DOHH2 (cell line): ENCODE results near the gene EFEMP1.

Experiments
- EZH2phosphoT487 ChIP-seq: fragments of 200-600 bp; sonication (generic); IDR thresholded peaks from 2 replicates; pipeline ENCODE4 v1.6.1; 2017; ENCODE audit warnings: borderline replicate concordance, mild to moderate bottlenecking, antibody characterized with exemption, low read length, moderate library complexity, mixed read lengths
- TF ChIP-seq, protein P1 (sequence below): fragments of 200-600 bp; sonication (generic); IDR thresholded peaks from one replicate; pipeline ENCODE4 v1.5.1; 2014; ENCODE audit warnings: antibody characterized with exemption, mild to moderate bottlenecking, low read depth, low read length; ENCODE audit not compliant: poor library complexity, severe bottlenecking

DNA sequence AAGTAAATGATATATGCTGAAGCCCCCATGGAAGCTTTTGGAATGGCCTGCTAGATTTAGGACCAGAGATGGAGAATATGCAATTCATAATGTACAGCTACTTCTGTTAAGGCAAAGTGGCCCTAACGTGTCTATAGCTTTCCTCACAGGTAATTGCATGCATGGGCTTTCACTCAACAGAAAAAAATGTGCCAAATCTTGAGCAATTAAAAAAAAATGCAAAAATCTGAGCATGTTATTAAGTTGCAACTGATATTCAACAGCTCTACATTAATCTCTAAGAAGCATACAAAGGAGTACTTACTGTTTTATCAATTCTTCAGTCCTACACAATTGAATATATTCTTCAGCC is 79.6 kb downstream of the EFEMP1 start:
- TF ChIP-seq EZH2phosphoT487, result no peak
- TF ChIP-seq, protein P1, sequence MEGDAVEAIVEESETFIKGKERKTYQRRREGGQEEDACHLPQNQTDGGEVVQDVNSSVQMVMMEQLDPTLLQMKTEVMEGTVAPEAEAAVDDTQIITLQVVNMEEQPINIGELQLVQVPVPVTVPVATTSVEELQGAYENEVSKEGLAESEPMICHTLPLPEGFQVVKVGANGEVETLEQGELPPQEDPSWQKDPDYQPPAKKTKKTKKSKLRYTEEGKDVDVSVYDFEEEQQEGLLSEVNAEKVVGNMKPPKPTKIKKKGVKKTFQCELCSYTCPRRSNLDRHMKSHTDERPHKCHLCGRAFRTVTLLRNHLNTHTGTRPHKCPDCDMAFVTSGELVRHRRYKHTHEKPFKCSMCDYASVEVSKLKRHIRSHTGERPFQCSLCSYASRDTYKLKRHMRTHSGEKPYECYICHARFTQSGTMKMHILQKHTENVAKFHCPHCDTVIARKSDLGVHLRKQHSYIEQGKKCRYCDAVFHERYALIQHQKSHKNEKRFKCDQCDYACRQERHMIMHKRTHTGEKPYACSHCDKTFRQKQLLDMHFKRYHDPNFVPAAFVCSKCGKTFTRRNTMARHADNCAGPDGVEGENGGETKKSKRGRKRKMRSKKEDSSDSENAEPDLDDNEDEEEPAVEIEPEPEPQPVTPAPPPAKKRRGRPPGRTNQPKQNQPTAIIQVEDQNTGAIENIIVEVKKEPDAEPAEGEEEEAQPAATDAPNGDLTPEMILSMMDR, result no peak
